Glomerular visceral epithelial cell (primary cell): ENCODE measurements around the gene SRPK2.
"Not testable (repeated sequence)": the region's sequence is repeated elsewhere in the genome, so short reads cannot be mapped to it uniquely, and the experiment has no call there.

ENCODE experiments used
- DNase-seq: peaks from one replicate; pipeline ENCODE4 v3.0.0-alpha.2; 2016; ENCODE audit errors: extremely low spot score

The SRPK2 gene

GRCh38 chr7:105267244-105267643, 121.5 kb downstream of the SRPK2 start:
- no peak for DNase-seq

DNA sequence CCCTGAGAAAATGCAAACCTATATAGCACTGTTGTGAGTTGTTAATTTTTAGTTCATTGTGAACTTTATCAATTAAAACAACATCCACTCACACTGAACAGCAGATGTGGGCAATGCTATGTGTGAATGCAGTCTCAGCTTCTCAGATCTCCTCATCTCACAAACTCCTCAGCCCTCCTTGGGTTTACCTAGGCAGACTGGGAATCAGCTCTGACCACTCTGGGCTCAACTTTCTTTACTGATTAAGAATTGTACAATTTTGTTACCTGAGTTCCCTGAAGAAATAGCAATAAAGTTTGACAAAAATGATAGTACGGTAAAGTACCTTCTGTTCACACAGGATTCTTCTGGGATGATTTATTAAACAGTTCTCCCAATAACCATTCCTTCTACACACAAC, 124.0 kb downstream of the SRPK2 start:
- no peak for DNase-seq

DNA sequence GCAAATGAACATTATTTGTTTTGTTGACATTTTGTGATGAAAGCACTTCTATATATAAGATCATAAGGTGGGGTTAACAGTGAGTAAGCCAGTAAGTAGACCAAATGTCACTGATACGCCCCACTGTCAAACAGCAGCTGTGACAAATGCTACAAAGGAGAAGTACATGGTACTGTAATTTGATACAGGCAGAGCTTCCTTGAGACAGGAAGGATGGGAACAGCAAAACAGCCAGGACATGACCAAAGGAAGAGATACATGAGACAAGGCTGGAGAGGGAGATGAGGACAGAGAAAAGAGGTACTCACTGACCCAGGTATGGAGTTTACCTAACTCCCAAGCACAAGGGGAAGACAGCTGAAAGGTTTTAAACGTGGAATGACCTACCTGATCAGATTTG, 127.0 kb downstream of the SRPK2 start:
- no peak for DNase-seq

DNA sequence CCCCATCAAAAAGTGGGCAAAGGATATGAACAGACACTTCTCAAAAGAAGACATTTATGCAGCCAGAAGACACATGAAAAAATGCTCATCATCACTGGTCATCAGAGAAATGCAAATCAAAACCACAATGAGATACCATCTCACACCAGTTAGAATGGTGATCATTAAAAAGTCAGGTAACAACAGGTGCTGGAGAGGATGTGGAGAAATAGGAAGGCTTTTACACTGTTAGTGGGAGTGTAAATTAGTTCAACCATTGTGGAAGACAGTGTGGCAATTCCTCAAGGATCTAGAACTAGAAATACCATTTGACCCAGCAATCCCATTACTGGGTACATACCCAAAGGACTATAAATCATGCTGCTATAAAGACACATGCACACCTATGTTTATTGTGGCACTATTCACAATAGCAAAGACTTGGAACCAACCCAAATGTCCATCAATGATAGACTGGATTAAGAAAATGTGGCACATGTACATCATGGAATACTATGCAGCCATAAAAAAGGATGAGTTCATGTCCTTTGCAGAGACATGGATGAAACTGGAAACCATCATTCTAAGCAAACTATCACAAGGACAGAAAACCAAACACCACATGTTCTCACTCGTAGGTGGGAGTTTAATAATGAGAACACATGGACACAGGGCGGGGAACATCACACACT, 128.4 kb downstream of the SRPK2 start:
- DNase-seq = not testable (repeated sequence)

DNA sequence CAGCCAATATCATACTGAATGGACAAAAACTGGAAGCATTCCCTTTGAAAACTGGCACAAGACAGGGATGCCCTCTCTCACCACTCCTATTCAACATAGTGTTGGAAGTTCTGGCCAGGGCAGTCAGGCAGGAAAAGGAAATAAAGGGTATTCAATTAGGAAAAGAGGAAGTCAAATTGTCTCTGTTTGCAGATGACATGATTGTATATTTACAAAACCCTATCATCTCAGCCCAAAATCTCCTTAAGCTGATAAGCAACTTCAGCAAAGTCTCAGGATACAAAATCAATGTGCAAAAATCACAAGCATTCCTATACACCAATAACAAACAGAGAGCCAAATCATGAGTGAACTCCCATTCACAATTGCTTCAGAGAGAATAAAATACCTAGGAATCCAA, 129.8 kb downstream of the SRPK2 start:
- DNase-seq = not testable (repeated sequence)

- DNase-seq = no peak
Observed at GRCh38 chr7:105257338-105257737, 131.4 kb downstream of the SRPK2 start.

DNA sequence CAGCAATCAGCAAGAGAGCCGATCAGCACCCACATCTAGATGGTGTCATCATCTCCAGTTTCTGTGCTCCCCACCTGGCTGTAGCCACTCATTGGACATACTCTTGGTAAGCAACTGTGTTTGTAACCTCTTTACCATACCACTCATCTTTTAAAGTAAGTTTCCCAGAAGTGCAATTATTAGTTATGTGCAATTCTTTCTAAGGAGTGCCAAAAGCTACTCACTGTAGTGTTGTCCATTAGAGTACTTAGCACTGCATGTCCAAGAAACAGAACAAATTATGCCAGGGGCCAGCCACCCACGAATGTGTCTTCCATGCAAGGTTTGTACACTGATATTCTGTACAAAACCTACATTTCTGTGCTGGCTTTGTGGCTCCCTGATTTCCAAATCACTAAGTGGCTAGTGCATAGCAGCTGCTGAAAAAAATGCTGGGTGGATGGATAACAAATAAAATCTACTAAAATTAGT, 131.9 kb downstream of the SRPK2 start:
- DNase-seq = no peak

- DNase-seq = no peak
Observed at GRCh38 chr7:105250706-105251105, 138.0 kb downstream of the SRPK2 start.

- no peak for DNase-seq
Observed at GRCh38 chr7:105250239-105250638, 138.5 kb downstream of the SRPK2 start.

DNA sequence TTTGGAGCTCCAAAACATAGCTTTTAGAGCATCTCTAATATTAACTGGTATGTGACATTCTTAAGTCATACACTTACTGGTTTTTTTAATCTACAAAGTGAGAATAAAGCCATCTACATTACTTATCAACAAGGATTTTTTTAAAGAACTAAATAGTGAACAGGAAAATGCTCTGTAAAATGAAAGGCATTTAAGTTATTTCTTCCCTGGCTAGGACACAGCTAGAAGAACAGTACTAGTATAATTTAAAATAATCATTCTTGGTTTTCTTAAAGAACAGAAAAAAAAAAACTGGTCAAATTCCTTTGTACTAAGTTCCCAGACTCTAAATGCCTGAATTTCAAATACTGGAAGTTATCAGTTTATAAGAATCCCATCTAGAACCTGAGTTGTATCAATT, 139.5 kb downstream of the SRPK2 start:
- DNase-seq = no peak

DNA sequence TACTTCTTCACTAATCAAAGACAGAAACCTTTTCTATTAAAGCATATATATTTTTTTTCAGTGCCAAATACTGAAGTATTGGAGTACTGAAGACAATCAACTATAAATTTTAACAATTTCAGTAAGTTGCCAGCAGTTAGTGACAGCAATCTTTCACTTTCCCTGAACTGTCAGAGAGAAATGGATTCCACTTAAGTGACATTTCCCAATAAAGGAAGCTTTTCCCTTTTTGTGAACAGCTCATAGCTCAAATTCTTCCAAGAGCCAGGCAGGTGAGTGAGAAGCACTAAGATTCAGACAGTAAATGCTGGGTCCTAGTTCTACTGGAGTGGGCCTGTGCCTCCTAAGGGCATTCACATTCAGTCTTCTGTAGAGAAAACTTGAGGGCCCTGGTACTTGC, 142.0 kb downstream of the SRPK2 start:
- DNase-seq = no peak

GRCh38 chr7:105246256-105246655, 142.5 kb downstream of the SRPK2 start:
- DNase-seq = no peak

DNA sequence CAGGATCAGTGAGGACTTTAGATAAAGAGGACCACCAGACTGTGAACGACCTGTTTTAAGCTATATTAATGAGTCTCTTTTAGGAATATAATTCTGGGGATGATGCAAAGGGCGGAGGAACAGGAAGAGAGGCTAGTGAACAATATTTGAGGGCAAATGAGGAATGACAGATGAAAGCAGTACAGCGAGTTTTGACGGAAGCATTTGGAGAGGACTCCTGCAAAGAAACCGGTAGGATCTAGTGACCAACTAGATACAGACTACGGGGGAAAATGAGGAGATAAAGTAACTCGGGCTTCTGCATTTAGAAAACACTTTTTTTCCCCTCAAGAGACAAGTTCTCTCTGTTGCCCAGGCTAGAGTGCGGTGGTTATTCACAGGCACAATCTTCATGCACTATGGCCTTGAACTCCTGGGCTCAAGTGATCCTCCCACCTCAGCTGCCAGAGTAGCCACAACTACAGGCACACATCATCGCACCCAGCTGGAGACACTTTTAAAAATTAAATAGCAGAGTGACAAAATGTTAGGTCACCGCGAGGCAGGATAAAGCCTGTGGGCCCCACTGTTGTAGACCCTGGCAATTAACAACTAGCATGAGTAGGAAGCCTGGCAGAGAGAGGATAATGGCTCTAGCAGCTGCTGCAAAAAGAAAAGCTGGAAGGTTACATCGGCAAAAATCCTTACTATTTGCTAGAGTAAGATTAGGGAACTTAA, 143.2 kb downstream of the SRPK2 start:
- peak; percentile 71 for DNase-seq

GRCh38 chr7:105244594-105244993, 144.1 kb downstream of the SRPK2 start:
- DNase-seq = no peak

GRCh38 chr7:105241198-105241597, 147.5 kb downstream of the SRPK2 start:
- DNase-seq = no peak

DNA sequence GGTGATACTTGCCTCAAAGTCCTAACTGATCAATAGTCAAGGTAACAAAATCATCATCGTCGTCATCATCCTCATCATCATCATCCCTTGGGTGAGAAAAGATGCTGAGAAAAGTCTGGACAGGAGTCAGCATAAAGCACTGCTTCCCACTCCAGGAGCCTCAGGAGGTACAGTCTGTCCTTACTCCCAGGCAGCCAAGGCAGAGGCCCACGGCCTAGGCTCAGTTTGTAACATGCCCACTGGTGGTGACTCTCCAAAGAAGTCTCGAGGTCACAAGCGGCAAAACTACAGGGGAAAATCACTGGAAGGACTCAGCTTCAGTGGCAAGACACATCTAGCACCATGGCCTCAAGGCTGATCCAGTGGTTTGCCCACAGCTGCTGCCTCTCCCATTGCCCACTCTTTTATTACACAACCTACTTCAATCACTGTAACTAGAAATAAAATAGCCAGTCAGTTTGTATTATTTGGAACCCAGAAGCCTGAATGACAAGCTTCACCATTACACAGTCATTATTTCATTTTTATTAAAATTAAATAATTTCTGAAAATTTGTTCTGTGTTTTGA, 150.4 kb downstream of the SRPK2 start:
- no peak for DNase-seq

DNA sequence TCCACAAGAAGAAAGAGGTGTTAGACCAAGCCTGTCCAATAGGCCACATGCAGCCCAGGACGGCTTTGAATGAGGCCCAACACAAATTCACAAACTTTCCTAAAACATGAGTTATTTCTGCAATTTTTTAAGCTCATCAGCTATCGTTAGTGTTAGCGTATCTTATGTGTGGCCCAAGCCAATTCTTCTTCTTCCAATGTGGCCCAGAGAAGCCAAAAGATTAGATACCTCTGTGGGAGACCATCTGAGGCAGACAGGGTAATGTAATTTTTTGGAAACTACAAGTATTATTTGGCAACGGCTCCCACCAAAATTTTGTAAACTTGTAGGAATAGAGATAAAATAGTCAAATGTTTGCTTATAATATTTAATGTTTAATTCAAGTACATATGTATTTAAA, 153.8 kb downstream of the SRPK2 start:
- DNase-seq = no peak

DNA sequence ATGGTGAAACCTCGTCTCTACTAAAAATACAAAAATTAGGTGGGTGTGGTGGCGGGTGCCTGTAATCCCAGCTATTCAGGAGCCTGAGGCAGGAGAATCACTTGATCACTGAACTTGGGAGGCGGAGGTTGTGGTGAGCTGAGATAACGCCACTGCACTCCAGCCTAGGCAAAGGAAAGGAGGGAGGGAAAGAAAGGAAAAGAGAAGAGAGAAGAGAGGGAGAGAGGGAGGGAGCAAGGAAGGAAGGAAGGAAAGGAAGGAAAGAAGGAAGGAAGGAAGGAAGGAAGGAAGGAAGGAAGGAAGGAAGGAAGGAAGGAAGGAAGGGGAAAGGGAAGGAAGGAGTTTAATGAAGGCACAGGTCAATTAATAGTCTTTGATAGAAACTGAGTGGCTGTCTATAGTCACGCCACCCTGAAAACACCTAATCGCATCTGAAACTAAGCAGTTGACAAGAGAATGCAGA, 155.9 kb downstream of the SRPK2 start:
- DNase-seq = not testable (repeated sequence)

GRCh38 chr7:105230486-105230885, 158.2 kb downstream of the SRPK2 start:
- no peak for DNase-seq

- DNase-seq = no peak
Observed at GRCh38 chr7:105229641-105230040, 159.1 kb downstream of the SRPK2 start.

DNA sequence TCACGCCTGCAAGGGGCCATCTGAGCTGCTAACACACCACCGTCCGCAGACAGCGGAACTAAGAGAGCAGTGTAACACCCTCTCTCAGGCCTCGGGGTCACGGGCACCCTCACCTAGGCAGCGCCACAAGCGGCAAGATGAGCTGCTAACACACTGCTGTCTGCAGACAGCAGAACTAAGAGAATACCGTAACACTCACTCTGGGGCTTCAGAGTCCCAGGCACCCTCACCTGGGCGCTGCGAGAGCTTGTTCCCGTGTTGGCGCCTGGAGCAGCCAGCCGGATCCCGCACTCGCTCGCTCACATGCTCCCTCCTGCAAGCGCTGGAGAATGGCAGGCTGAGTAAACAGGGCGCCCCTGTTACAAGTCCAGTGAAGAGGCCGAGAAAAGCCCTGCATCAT, 160.2 kb downstream of the SRPK2 start:
- no peak for DNase-seq

GRCh38 chr7:105227391-105227790, 161.3 kb downstream of the SRPK2 start:
- DNase-seq = no peak
